IPS DF 6.9 (cell line): ENCODE measurements around the gene MED26.
"Not testable (repeated sequence)": the region's sequence is repeated elsewhere in the genome, so short reads cannot be mapped to it uniquely, and the experiment has no call there.

Source experiments
- DNase-seq: peaks from one replicate; pipeline ENCODE4 v3.0.0-alpha.2; 2013; ENCODE audit warnings: low read depth, low spot score
- H3K27ac ChIP-seq: one replicate; pipeline ENCODE4 v1.5.1; 2013; ENCODE audit warnings: low read length, control low read depth
- H3K27me3 ChIP-seq: 2 replicates; pipeline ENCODE4 v1.6.1; 2013; ENCODE audit warnings: mild to moderate bottlenecking, low read length; ENCODE audit not compliant: control insufficient read depth, insufficient read depth
- H3K36me3 ChIP-seq: 2 replicates; pipeline ENCODE4 v1.6.1; 2013; ENCODE audit warnings: low read length; ENCODE audit not compliant: control insufficient read depth, insufficient read depth
- H3K4me1 ChIP-seq: 2 replicates; pipeline ENCODE4 v1.6.1; 2013; ENCODE audit warnings: low read length; ENCODE audit not compliant: control insufficient read depth, insufficient read depth
- H3K4me3 ChIP-seq: 2 replicates; pipeline ENCODE4 v1.5.1; 2013; ENCODE audit warnings: mild to moderate bottlenecking, low read length
- H3K9me3 ChIP-seq: 2 replicates; pipeline ENCODE4 v1.6.1; 2013; ENCODE audit warnings: low read length, inconsistent platforms; ENCODE audit not compliant: control insufficient read depth, insufficient read depth
- WGBS: extraction: QIAGEN DNeasy Blood & Tissue Kit; methylation state at CpG from one replicate; pipeline ENCODE4 v1.1.7; 2013; ENCODE audit warnings: mixed read lengths, missing lambda C conversion rate; ENCODE audit not compliant: insufficient read length, insufficient coverage; 5-methylcytosine and 5-hydroxymethylcytosine counted together

The MED26 gene

GRCh38 chr19:16661480-16662034 is 33.6 kb upstream of the MED26 start:
- Histone ChIP-seq H3K27me3 (no peaks in the 10 kb centered on the region), H3K9me3 (no peaks in the 10 kb centered on the region), H3K36me3 (peaks cover 15% of the 10 kb centered on the region), H3K4me3 (peak overlapping the region; percentile 68), H3K27ac (no peak overlapping the region), H3K4me1 (no peaks in the 10 kb centered on the region)
- DNase-seq, result no peak
- WGBS, result no CpG with 5 or more reads among the region's 31 CpGs

- H3K27ac ChIP-seq, result no peak within 1 kb of the TSS
- H3K36me3 ChIP-seq, result peaks cover 15% of the 10 kb centered on the region
- peak within 1 kb of the TSS; percentile 93 for H3K4me3 ChIP-seq
- H3K4me1 ChIP-seq, result no peaks in the 10 kb centered on the region
- no peak for DNase-seq
- no CpG with 5 or more reads among the region's 76 CpGs for whole genome bisulfite sequencing
- no peaks in the 10 kb centered on the region for H3K9me3 ChIP-seq
- H3K27me3 ChIP-seq, result no peaks in the 10 kb centered on the region
These were observed 32.9 kb upstream of the MED26 start, which contains the start of gene TMEM38A for GRCh38 chr19:16660763-16661479. Gene TMEM38A (plus strand): TSS chr19:16661139. CDS start chr19:16661218, 79 bp downstream.

DNA sequence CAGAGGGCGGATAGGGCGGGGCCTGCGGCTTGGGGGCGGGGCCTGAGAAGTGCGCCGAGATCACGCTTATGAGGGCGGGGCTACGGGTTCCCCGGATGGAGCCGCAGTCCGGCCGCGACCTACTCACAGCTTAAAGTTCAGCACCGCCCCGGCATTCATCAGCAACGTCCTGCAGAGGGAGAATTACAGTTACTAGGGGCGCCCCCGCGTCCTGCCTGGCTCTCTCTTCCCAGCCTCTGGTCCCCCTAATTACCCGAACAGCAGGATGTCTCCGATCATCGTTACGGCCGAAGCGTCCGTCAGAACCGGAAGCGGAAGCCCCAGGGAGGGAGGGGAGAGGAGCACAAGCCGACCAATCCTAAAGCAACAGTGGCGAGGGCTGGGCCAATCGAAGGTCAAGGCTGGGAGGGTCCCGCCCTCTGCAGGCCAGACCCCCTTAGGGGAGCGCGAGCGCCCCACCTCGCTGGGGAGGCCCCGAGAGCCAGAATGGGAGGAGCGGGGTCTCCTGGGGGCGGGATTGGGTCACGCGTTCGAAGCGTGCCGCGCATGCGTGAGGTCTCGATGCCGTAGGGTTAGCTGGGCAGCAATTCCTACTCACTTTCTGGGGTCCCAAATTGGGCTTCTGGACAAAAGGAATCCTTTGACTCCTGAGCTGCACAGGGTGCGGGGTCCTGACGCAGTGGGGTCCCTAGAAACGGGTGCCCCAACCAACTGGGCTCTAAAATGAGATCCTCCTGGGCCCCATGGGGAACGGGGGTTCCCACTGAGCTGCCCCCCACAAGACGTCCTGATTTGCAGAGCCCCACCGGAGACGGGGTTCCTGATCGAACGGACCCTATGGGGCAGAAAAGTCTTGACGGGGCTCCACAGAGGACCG is 32.1 kb upstream of the MED26 start, which contains the start of gene SMIM7:
SMIM7 (minus strand) TSS at position 313 of the 877 bp plus-strand sequence; CDS start at position 279, 34 bp downstream.
- no CpG with 5 or more reads among the region's 60 CpGs for WGBS
- Histone ChIP-seq H3K4me1 (no peaks in the 10 kb centered on the region), H3K27me3 (no peaks in the 10 kb centered on the region), H3K4me3 (peak within 1 kb of the TSS; percentile 93), H3K9me3 (no peaks in the 10 kb centered on the region), H3K36me3 (peaks cover 16% of the 10 kb centered on the region), H3K27ac (no peak within 1 kb of the TSS)
- DNase-seq, result peak; percentile 96

- no peak for DNase-seq
- H3K4me1 ChIP-seq, result no peaks in the 10 kb centered on the region
- no peaks in the 10 kb centered on the region for H3K27me3 ChIP-seq
- WGBS, result no CpG with 5 or more reads among the region's 14 CpGs
- H3K27ac ChIP-seq, result no peak overlapping the region
- peaks cover 18% of the 10 kb centered on the region for H3K36me3 ChIP-seq
- H3K9me3 ChIP-seq, result no peaks in the 10 kb centered on the region
- H3K4me3 ChIP-seq, result peak overlapping the region; percentile 93; the same call in 1 of the 2 replicates
These were observed 31.4 kb upstream of the MED26 start for GRCh38 chr19:16659464-16659831.

DNA sequence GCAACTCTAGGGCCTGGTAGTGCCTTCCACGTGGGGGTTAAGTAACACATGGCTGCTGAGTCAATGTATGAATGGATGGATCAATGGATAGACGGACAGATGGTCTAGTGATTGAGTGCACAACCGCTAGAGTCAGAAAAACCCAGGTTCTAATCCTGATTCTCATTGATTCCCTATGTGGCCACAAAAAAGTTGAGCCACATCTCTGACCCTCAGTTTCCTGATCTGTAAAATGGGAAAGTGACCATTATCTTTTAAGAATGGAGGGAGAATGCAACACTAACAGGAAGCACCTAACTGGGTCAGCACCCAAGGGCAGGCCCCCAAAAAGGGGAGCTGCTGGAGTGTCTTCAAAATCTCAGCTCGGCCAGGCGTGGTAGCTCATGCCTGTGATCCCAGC is 29.4 kb upstream of the MED26 start:
- no peak for DNase-seq
- Histone ChIP-seq H3K36me3 (peaks cover 31% of the 10 kb centered on the region), H3K27me3 (no peaks in the 10 kb centered on the region), H3K9me3 (no peaks in the 10 kb centered on the region), H3K27ac (no peak overlapping the region), H3K4me1 (no peaks in the 10 kb centered on the region), H3K4me3 (no peak overlapping the region)
- WGBS, result no CpG with 5 or more reads among the region's 5 CpGs

GRCh38 chr19:16655727-16656126 is 27.7 kb upstream of the MED26 start:
- Histone ChIP-seq H3K27ac (no peak overlapping the region), H3K4me1 (no peaks in the 10 kb centered on the region), H3K4me3 (no peak overlapping the region), H3K36me3 (peaks cover 33% of the 10 kb centered on the region), H3K27me3 (no peaks in the 10 kb centered on the region), H3K9me3 (no peaks in the 10 kb centered on the region)
- no CpG with 5 or more reads among the region's 11 CpGs for WGBS
- DNase-seq, result no peak

- no peak for DNase-seq
- no peak overlapping the region for H3K27ac ChIP-seq
- H3K27me3 ChIP-seq, result no peaks in the 10 kb centered on the region
- peaks cover 33% of the 10 kb centered on the region for H3K36me3 ChIP-seq
- no CpG with 5 or more reads among the region's 3 CpGs for WGBS
- no peak overlapping the region for H3K4me3 ChIP-seq
- H3K4me1 ChIP-seq, result no peaks in the 10 kb centered on the region
- no peaks in the 10 kb centered on the region for H3K9me3 ChIP-seq
These were observed 26.6 kb upstream of the MED26 start for GRCh38 chr19:16654627-16655026.

DNA sequence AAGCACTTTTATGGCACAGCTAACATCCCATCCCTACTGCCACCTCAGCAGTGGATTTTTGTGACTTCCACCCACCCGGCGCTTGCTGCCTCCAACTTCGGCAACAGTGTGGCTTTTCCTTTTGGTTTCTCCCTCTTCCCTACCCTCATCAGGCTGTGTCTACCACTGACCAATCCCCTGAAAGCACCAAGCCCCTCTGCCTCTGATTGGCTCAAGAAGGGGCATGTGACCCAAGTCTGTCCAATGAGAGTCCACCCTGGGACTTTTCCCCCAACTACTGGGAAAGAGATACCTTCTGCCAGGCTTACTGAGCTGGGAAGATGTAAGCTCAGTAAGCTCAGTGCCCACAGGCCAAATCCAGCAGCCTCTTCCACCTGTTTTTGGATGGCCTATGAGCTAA is 26.1 kb upstream of the MED26 start:
- no peaks in the 10 kb centered on the region for H3K27me3 ChIP-seq
- H3K4me1 ChIP-seq, result no peaks in the 10 kb centered on the region
- no peak overlapping the region for H3K4me3 ChIP-seq
- H3K9me3 ChIP-seq, result no peaks in the 10 kb centered on the region
- no peak for DNase-seq
- peaks cover 33% of the 10 kb centered on the region for H3K36me3 ChIP-seq
- H3K27ac ChIP-seq, result no peak overlapping the region
- no CpG with 5 or more reads among the region's 3 CpGs for WGBS

- no peak for DNase-seq
- no CpG with 5 or more reads among the region's 7 CpGs for WGBS
- Histone ChIP-seq H3K36me3 (peaks cover 23% of the 10 kb centered on the region), H3K4me3 (no peak overlapping the region), H3K27ac (no peak overlapping the region), H3K4me1 (no peaks in the 10 kb centered on the region), H3K27me3 (no peaks in the 10 kb centered on the region), H3K9me3 (no peaks in the 10 kb centered on the region)
These were observed 24.9 kb upstream of the MED26 start for GRCh38 chr19:16652854-16653253.

- H3K27me3 ChIP-seq, H3K4me3 ChIP-seq, DNase-seq, H3K9me3 ChIP-seq, H3K4me1 ChIP-seq, H3K27ac ChIP-seq: not testable (repeated sequence)
- WGBS, result no CpG with 5 or more reads among the region's 8 CpGs
- peaks cover 22% of the 10 kb centered on the region; the same call in 1 of the 2 replicates for H3K36me3 ChIP-seq
These were observed 23.6 kb upstream of the MED26 start for GRCh38 chr19:16651421-16652188.
